DMS 273 treated with DMSO at 0.1 percent for 48 hours (cell line): Measurements from ENCODE around the gene CLASP1.
"Not testable (repeated sequence)": the region's sequence is repeated elsewhere in the genome, so short reads cannot be mapped to it uniquely, and the experiment has no call there.

ENCODE experiments used
- DNase-seq: peaks from one replicate; lab custom pipeline; 2025; lab: John Stamatoyannopoulos, UW

CLASP1 gene

DNA sequence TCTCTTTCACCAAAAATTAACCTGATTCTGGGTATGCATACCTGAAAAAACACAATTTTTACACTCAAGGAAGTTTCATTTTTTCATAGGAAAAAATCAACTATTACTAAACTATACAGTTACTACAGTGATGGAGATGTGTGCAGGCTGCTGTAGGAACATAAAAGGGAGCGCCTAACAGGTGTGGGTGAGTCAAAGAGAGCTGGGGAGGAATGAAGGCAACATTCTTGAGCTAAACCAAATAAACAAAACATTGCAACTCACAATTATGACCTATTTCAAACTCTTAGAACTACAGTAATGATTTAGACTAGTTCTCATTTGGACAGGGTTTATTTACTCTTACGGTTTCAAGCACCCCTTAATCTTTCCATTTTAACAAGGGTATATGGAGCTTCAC is 13.4 kb upstream of the CLASP1 start:
- no peak for DNase-seq

DNA sequence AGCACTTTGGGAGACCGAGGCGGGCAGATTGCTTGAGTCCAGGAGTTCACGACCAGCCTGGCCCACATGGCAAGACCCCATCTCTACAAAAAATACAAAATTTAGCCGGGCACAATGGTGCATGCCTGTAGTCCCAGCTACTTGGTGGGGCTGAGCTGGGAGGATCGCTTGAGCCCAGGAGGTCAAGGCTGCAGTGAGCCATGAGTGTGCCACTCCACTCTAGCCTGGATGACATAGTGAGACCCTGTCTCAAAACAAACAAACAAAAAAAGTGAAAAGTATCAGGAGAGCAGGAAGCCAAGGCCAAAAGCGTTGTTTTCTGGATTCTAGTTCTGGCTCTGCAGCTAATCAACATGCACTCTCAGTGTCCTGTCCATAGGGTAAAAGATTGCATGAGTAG is 10.7 kb upstream of the CLASP1 start:
- no peak for DNase-seq

DNA sequence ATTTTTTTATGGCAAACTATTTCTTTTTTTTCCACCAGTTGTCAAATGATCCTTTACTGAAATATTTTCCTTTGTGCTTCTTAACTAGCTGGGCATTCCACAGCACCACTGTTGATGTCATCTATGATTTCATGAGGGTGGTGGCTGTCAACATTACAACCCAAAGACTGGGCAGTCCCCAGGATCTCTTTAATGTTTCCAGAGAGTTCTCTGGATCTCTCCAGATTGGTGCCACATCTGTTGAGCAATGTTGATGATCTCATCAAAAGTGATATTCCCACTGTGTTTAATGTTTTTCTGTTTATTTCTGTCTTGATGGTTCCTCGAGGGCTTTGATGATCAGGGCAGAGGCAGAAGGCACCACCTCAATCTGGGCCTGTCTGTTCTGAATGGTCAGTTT is 9.1 kb upstream of the CLASP1 start:
- DNase-seq, result not testable (repeated sequence)

DNA sequence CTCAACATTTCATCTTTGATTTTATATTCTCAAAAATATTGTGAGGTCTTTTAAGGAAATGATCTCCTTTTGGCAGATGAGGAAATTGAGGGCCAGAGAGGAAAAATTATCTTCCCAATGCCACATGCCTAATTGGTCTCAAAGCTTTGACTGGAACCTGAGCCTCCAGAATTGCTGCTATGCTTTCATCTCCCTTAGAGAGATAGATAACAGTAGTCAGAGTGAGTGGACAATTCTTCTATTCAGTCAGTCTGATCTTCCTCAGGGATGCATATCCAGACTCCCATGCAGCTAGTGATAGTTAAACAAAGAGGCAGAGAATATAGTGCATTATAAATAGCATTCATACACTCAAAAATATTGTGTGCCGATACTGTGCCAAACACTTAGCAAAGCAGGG is 3.8 kb upstream of the CLASP1 start:
- DNase-seq, result no peak

DNA sequence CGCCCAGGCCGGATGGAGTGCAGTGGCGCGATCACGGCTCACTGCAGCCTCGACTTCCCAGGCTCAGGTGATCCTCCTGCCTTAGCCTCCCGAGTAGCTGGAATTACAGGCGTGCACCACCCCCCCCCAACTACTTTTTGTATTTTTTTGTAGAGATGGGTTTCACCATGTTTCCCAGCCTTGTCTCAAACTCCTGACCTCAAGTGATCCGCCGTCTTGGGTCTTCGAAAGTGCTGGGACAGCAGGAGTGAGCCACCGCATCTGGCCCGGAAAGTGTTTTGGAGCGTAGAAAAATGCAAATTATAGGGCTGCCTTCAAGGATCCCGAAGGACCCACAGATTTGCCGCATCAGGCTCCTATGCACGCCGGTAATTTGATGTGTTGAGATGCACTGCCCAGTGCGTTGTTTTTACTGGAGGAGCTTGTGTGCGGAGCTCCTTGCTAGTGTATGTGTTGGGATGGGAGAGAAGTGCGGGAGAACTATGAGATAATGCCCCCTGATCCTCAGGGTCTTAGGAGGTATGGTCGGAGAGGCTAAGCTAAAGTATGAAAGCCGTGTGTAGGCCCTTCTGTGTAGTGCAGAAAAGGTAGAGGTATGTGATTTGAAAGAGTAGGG is 1.2 kb upstream of the CLASP1 start:
- no peak for DNase-seq

DNA sequence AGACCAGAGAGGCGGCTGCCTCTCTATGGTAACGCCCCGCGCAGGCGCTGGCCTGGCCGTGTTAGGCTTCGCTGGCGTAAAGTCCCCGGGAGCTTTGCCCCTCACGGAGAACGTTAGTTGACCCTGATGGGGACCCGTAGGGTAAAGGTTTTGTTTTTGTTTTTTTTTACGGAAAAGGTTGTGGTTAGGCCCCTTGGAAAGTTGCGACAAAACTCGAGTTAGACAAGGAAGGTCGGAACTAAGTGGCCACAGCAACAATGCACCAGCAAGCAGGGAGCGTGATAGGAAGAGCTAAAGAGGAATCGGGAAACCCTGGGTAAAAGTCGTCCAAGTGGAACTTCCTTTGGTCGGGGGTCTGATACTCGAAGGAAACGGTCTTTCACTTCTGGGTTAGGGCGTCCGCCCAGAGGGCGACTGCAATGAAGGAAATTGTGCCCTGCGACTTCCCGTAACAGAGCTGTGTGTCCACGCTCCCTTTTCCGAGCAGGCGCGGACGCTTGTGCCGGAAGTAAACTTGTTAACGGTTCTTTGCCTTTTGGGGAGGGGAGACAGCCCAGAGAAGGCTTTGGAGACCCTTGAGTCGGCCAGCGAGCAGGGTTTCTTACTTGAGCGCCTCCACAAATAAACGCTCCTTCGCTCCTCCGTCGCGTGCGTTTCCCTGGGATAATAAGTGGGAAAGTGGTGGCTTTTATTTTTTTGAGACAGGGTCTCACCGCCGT is 493 bp upstream of the CLASP1 start:
- DNase-seq, result peak; percentile 88

DNA sequence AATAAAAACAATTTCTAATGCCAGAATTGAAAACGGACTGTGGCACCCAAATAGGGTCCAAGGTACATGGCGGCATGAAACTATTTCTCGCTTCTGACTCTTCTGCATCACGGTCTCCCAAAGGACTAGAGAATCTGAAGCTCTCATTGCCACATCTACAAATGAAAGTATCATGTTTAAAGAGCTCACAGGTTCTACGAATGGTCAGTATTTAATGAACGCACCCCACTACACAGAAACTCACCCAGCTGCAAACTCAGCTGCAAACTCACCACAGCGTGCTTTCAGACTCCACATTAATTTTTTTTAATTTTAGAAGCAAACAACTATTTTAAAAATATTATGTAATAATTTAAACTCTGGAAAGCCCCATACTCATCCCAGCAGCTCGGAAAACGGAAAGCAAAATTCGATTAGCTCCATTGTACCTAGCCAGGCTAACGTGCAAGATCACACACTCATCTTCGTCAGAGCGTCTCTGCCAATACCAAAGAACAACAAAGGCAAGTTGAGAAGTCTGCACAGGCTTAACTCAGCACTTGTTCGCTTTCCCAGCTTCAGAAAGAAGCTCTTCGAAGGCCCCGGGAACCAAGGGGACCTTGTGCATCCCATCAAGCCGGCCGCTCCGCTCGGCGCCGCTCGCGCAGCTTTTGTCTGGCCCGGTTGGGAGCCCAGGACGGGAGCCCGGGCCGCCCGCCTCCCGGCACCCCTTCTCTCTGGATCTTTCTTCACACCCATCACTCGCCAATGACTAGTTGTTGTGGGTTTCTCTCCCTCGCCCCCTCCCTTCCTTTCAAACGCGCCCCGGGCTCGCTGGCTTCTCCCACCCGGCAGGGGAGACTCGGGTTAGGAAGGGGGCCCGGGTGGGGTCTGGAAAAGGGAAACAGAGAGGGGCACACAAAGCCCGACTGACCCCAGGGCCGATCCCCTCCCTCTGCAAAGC is 785 bp downstream of the CLASP1 start:
- DNase-seq, result no peak

DNA sequence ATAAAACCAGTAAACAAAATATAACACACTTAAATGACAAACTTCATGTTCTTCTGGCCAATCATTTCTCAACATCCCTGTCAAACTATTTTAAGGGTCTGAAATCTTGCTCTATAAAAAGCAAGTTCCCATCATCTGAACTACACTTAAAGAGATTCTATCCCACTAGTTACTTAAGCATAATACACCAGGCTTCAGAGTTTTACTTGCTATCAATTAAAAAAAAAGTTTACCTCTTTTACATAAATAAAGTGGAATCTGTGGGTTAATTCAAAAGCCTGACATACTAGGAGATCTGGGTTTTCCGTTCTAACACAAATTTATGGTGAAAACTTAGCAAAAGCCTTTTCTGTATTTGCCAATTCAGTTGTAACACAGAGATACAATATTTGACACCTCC is 1.9 kb downstream of the CLASP1 start:
- no peak for DNase-seq

DNA sequence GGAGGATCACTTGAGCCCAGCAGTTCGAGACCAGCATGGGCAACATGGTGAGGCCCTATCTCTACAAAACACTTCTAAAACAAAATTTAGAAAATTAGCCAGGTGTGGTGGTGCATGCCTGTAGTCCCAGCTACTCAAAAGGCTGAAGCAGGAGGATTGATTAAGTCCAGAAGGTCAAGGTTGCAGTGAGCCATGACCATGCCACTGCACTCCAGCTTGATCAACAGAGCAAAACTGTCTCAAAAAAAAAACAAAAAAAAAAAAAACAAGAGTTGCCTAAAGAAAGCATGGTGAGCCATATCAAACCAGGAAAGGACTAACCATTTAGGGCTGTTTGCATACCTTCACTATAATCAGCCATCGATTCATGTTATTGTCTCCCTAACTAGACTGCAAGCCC is 4.5 kb downstream of the CLASP1 start:
- DNase-seq, result no peak

DNA sequence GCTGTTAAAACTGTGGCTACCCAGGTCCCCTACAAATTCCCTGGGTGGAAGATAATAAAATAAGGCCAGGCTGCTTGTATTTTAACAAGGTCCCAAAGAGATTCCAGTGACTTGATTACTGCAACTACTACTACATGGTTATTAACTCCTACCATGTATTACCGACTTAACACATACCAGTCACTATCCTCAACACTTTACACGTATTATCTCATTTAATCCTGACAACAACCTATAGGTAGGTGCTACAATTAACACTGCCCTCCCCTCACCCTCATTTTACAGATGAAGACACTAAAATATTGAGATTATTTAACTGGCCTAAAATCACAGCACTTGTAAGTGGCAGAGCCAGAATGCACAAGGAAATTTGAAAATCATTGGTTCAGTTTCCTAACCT is 5.4 kb downstream of the CLASP1 start:
- DNase-seq, result no peak

DNA sequence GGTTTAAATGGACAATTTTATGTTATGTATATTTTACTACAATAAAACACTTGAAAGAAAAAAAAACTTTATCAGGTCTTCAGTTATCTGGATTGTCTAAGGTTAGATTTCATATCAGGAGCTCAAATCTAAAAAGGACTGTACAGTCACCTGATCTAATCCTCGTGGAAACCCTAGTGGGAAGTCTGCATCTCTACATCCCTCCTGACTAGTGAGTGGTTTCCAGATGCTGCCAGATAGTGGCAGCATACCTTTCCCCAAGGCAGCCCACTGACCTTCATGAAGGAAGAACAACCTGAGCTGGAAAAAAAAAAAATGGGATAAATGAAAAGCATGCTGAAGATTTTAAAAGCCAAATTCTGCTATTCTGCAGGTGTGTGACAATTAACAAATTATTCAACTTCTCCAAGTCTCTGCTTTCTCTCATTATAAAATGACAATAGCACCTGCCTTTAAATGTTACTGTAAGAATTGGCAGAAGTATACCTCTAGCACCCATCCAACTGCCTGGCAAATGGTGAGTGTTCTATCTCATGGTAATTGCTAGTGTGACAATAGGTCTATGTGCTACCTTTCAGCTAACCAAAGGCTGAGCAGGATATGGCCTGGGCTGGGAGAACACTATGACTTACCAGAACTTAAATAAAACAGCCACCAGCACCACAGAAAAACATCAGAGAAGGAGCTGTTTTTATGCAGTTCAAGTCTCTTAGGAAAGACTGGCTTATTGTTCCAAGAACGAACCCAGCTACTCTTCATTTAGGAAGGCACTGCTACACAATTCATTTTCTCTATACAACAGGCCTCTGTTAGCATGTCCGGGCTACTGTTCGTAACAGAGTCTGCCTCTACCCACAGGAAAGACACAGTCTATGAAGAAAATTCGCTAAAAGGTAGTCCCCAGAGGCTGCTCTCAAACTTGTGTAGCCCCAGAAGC is 8.6 kb downstream of the CLASP1 start:
- DNase-seq, result no peak

DNA sequence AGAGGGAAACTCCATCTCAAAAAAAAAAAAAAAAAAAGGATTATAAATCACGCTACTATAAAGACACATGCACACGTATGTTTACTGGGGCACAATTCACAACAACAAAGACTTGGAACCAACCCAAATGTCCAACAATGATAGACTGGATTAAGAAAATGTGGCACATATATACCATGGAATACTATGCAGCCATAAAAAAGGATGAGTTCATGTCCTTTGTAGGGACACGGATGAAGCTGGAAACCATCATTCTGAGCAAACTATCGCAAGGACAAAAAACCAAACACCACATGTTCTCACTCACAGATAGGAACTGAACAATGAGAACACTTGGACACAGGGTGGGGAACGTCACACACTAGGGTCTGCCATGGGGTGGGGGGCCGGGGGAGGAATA is 9.4 kb downstream of the CLASP1 start:
- DNase-seq, result not testable (repeated sequence)

DNA sequence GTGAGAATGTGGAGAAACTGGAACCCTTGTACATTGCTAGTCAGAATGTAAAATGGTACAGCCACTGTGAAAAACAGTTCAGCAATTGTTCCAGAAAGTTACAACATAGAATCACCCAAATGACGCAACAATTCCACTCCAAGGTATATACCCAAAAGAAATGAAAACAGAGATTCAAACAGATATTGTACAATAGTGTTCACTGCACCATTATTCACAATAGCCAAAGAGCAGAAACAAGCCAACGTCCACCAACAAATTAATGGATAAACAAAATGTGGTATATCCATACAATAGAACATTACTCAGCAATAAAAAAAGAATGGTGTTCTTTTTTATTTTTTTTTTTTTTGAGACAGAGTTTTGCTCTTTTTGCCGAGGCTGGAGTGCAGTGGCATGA is 10.9 kb downstream of the CLASP1 start:
- no peak for DNase-seq

DNA sequence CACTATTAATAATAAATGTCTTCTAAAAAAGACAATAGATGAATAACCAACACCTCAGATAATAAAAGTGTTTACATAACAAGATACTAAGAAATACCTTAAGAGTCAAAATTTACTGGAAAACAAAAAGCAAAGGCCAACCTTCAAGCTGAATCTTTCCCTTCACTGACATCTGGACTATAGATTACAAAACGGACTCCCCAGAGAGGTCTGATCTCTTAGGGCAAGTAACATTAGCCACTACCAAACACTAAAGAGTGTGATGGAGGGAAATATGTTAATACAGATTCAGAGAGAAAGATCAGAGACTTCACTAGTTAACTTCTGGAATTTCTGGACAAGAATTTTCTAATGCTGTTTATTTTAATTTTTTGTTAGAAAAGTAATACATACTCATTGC is 13.9 kb downstream of the CLASP1 start:
- peak; percentile 56 for DNase-seq

DNA sequence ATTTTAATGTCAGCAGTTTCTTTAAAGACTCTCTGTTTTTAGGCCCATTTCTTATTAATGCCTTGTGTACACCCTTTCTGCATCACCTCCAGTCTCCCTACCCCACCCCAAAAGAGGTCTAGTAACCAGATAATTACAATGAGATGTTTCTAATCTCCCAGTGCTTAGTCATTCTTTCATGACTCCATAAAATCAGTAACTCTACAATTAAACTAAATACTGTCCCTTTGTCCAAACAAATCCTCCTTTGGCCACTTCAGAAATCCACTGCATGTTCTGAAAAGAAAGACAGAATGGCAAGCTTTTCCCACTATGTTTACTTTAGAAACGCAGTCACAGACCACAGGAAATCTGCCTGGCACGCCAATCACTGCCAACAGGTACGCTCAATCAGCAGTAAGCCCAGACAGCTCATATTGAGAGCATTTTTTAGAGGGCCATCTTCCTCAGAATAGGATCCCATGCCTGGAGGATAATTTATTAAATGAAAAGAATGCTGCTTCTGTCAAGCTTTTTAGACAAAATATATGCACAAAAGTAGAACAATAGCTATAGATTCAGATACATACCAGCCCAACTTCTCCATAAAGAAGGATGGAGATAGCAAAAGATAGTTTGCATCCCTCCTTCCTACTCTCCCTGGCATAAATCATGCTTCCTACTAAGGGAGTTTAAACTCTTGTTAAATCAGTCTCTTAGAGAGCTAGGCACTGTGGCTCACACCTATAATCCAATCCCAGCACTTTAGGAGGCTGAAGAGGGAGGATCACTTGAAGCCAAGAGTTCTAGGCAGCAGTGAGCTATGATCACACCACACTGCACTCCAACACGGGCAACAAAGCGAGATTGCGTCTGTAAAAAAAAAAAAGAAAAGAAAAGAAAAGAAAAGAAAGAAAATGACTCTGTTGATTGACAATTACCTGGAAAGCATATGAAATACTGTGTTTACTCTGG is 14.6 kb downstream of the CLASP1 start:
- DNase-seq, result no peak

DNA sequence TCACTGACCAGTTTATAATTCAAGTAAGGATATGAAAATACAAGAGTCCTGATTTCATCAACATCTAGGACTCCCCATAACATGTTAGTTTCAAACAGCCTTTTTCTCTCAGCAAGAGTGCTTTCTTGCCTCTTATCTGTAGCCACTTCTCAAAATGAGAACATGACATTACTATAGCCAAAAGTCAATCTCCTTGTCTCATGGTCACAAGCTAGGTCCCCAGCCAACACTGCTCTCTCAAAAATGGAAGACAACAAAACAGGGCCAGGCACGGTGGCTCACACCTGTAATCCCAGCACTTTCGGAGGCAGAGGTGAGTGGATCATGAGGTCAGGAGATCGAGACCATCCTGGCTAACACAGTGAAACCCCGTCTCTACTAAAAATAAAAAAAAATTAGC is 15.8 kb downstream of the CLASP1 start:
- no peak for DNase-seq

DNA sequence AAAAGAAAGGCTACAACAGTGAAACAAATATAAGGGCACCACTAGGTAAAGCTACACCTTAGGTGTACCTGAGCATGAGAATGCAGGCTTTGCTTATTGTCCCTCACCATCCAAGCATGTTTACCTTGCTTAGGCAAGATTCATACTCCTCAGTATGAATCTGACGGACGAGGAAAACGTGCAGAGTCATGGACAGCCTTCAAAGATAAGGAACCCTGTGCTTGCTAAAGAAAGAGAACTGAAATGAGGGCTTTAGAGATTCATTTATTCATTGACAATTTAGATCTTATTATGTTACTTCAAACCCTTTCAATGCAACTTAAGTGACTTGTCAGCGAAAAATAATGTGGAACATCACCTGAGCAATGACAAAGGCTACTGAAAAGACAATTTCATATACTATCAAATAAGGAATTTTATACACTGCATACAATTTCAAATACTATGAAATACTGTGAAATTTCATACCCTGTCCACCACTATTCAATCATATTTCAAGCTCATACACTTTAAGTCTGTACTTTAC is 21.7 kb downstream of the CLASP1 start:
- DNase-seq, result no peak

DNA sequence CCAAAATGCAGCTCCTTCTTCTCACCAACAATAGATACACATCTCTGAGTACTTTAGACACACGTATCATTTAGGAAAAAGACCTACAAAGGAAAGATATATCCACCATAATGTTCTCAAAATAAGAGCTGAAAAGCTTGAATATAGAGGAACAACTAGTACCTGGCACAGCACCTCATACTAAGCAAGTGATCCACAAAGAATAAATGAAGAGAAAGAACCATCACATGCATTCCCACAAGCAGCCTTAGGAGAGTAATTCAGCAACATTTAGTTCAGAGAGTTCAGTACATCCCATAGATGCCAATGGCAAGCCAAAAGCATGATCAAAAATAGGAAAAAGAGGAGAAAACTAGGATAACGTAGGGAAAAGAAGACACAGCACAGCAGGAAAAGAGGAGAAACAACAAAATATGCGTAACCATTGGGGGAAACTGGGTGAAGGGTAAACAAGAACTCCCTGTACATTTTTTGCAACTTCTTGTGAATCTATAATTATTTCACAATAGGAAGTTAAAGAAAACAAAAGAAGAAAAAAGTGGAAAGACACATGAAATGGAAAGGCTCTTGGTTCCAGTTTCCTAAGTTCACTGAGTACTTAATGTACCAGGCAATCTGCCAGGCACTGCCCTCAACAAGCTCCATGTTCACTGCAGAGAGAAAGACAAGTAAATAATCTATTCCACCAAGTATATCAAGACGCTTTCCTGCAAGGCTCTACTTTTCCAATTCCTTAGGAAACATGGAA is 22.3 kb downstream of the CLASP1 start:
- no peak for DNase-seq

DNA sequence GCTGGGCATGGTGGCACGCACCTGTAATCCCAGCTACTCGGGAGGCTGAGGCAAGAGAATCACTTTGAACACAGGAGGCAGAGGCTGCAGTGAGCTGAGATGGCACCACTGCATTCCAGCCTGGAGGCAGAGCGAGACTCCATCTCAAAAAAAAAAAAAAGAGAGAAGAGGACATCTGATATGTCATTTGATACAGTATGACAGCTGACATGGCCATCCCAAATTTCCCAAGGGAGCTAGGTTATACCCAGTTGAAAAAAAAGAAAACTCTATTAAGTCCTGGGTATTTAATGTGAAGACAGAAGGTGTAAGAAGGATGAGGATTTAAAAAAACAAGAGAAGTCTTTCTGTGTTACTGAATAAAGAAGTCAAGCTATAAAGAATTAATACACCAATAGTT is 23.3 kb downstream of the CLASP1 start:
- peak; percentile 56 for DNase-seq
